ENCODE results near the gene PYGM. TPM values are rescaled to one million over a fixed set of nuclear protein-coding genes. Genes with fewer than 3 reads are reported as not detected.

PYGM gene
- total and polyA plus RNA-seq, 2 donors (not counting 3 experiments of a cell fraction or from before 2014, with no cell fraction given) = 0.10 to 0.62 TPM

GRCh38 chr11:64794526-64794925 lies 34.8 kb upstream of the PYGM start:
- no peaks in the 10 kb centered on the region for H3K9me3 ChIP-seq (replicated peaks; ENCODE audit: control insufficient read depth, insufficient read depth, low read length)
- ChIA-PET CTCF (interaction anchor here (0.6 to 1.1 kb wide), 2 partner anchors 10 to 94 kb away, joined by 3 read pairs; no protein-coding TSS in a partner anchor), POLR2A (no interaction called here)
- H3K27me3 ChIP-seq (ENCODE audit: control insufficient read depth in 2 of 2, insufficient read depth in 2 of 2, low read length in 2 of 2) = no peaks in the 10 kb centered on the region
- no TSS peak for BruUV-seq (replicated peaks)
- no peaks in the 10 kb centered on the region for H4K20me1 ChIP-seq (replicated peaks; ENCODE audit: control insufficient read depth, extremely low read depth, insufficient read depth, low read length)
- H3K9ac ChIP-seq (replicated peaks; ENCODE audit: extremely low read depth, insufficient read depth, low read length) = no peak overlapping the region
- H3K4me2 ChIP-seq (ENCODE audit: insufficient read depth, low read length) = no peak overlapping the region
- dilution Hi-C loops (cut with MboI; ENCODE audit: extremely low pct_ligation_motif_present, low sequenced_read_pairs) (no loop called here), intact Hi-C loops (cut with micrococcal nuclease) (no loop called here)
- no peak for FAIRE-seq
- H3K4me3 ChIP-seq (replicated peaks in 1 of 3; ENCODE audit: insufficient read depth in 1 of 3, low read depth in 1 of 3, low read length in 3 of 3) = no peak overlapping the region
- H3K27ac ChIP-seq (ENCODE audit: insufficient read depth, low read depth, low read length) = no peak overlapping the region
- no peak for DNase-seq (ENCODE audit: low read depth, low spot score)
- H2AFZ ChIP-seq (ENCODE audit: low read depth, low read length) = no peak overlapping the region
- H3K9me1 ChIP-seq (replicated peaks; ENCODE audit: control insufficient read depth, extremely low read depth, insufficient read depth, low read length) = no peaks in the 10 kb centered on the region
- peaks cover 5 to 24% of the 10 kb centered on the region in 2 experiments for H3K36me3 ChIP-seq (ENCODE audit: control insufficient read depth in 2 of 2, extremely low read depth in 1 of 2, insufficient read depth in 2 of 2, low read length in 2 of 2)
- no peak for TF ChIP-seq GATA2 (IDR thresholded peaks at IDR 0.05; ENCODE audit: insufficient read depth, insufficient read length, low read depth, low read length)
- no peak for TF ChIP-seq POLR2A (IDR thresholded peaks at IDR 0.05; ENCODE audit: low read depth, low read length)
- no peak for TF ChIP-seq POLR2AphosphoS5 (IDR thresholded peaks at IDR 0.05; ENCODE audit: insufficient read depth, low read depth, low read length)
- no peak for TF ChIP-seq JUN (IDR thresholded peaks at IDR 0.05; ENCODE audit: borderline replicate concordance, insufficient read depth, insufficient read length, low read depth)
- TF ChIP-seq MAX (IDR thresholded peaks at IDR 0.05; ENCODE audit: insufficient read depth, insufficient read length) = no peak
- no peak for TF ChIP-seq MYC (IDR thresholded peaks at IDR 0.05; ENCODE audit: low read depth, low read length)
- TF ChIP-seq FOS (IDR thresholded peaks at IDR 0.05; ENCODE audit: borderline replicate concordance, insufficient read depth, low read length) = no peak
- no peak for TF ChIP-seq CTCF (IDR thresholded peaks at IDR 0.05; ENCODE audit: extremely low read depth in 1 of 2, insufficient read depth in 1 of 2, low read depth in 1 of 2, low read length in 2 of 2)
- TF ChIP-seq EZH2 (IDR thresholded peaks at IDR 0.05; ENCODE audit: borderline replicate concordance, low read depth, low read length, severe bottlenecking) = no peak
- no peaks in the 10 kb centered on the region for H3K4me1 ChIP-seq (ENCODE audit: control insufficient read depth, extremely low read depth, insufficient read depth, low read length)
- H3K79me2 ChIP-seq (ENCODE audit: control insufficient read depth, insufficient read depth, low read length) = no peaks in the 10 kb centered on the region

Measured in endothelial cell of umbilical vein (primary cell).